Measurements from ENCODE around the gene DCTD. TPM values are rescaled to one million over a fixed set of nuclear protein-coding genes. Genes with fewer than 3 reads are reported as not detected.

The DCTD gene
- total and polyA plus RNA-seq, 8 donors = 3.5 to 90.6 (median 59.9) TPM

- no peaks in the 10 kb centered on the region for H3K36me3 ChIP-seq
- DNase-seq = no peak
- peak overlapping the region in 3 of 5 donors; percentile 14 to 90 (median 80) for H3K27ac ChIP-seq
- intact Hi-C loops (cut with DNase I; ENCODE audit: low total_unique reads) = no loop called here
- no peak for TF ChIP-seq POLR2A (IDR thresholded peaks at IDR 0.05)
- TF ChIP-seq POLR2AphosphoS5 (IDR thresholded peaks at IDR 0.05) = no peak
- TF ChIP-seq CTCF (IDR thresholded peaks at IDR 0.05) = no peak
- TF ChIP-seq EP300 (IDR thresholded peaks at IDR 0.05) = no peak
- no peaks in the 10 kb centered on the region for H3K27me3 ChIP-seq
- peaks cover 0 to 27% (median 13%) of the 10 kb centered on the region in 4 donors for H3K4me1 ChIP-seq
- no peaks in the 10 kb centered on the region for H3K9me3 ChIP-seq
- WGBS, 5 donors = 84 to 86% (median 85%) methylated on average over 10 of the region's 10 CpGs
- H3K4me3 ChIP-seq = no peak overlapping the region
Observed at GRCh38 chr4:182861346-182861745, 55.8 kb downstream of the DCTD start.

- no peak for DNase-seq
- Histone ChIP-seq H3K36me3 (no peaks in the 10 kb centered on the region), H3K27me3 (no peaks in the 10 kb centered on the region), H3K9me3 (no peaks in the 10 kb centered on the region), H3K4me1 (peaks cover 0 to 23% (median 10%) of the 10 kb centered on the region in 4 donors), H3K4me3 (no peak overlapping the region), H3K27ac (no peak overlapping the region)
- 90 to 98% (median 95%) methylated on average over 2 of the region's 2 CpGs for WGBS, 5 donors
- no peak for TF ChIP-seq POLR2A (IDR thresholded peaks at IDR 0.05)
- no peak for TF ChIP-seq POLR2AphosphoS5 (IDR thresholded peaks at IDR 0.05)
- no peak for TF ChIP-seq EP300 (IDR thresholded peaks at IDR 0.05)
- TF ChIP-seq CTCF (IDR thresholded peaks at IDR 0.05) = no peak
- intact Hi-C loops (cut with DNase I; ENCODE audit: low total_unique reads) = no loop called here
Observed at GRCh38 chr4:182859730-182860129, 57.5 kb downstream of the DCTD start.

DNA sequence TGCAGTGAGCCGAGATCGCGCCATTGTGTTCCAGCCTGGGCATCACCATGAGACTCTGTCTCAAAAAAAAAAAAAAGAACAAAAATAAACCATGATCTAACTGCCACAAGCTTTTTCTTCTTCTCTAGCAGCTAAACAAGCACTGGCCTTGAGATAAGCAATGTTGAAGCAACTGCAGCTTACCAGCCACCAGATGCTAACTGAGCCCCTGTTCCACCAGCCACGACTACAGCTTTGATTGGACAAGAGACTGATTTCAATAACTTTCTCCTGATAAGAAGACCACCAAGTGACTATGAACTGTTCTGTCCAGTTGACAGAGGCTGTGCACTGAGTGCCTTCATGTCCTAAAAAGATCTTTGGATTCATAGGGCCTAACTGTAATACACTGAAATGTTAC, 58.5 kb downstream of the DCTD start:
- intact Hi-C loops (cut with DNase I; ENCODE audit: low total_unique reads) = no loop called here
- peaks cover 0 to 20% (median 7%) of the 10 kb centered on the region in 4 donors for H3K4me1 ChIP-seq

GRCh38 chr4:182856862-182857261, 60.3 kb downstream of the DCTD start:
- H3K4me3 ChIP-seq = no peak overlapping the region
- peaks cover 0 to 14% (median 11%) of the 10 kb centered on the region in 4 donors for H3K9me3 ChIP-seq
- no peaks in the 10 kb centered on the region for H3K27me3 ChIP-seq
- no peaks in the 10 kb centered on the region for H3K36me3 ChIP-seq
- peaks cover 0 to 7% (median 0%) of the 10 kb centered on the region in 4 donors for H3K4me1 ChIP-seq
- intact Hi-C loops (cut with DNase I; ENCODE audit: low total_unique reads) = no loop called here
- no peak for DNase-seq
- H3K27ac ChIP-seq = no peak overlapping the region
- TF ChIP-seq EP300 (IDR thresholded peaks at IDR 0.05) (no peak), POLR2AphosphoS5 (IDR thresholded peaks at IDR 0.05) (no peak)
- WGBS, 5 donors = 95 to 98% (median 96%) methylated on average over 15 of the region's 15 CpGs

More for the DNA sequence above, 58.5 kb downstream of the DCTD start:
- no peak for DNase-seq
- WGBS, 5 donors = 71 to 87% (median 78%) methylated on average over 4 of the region's 4 CpGs
- Histone ChIP-seq H3K9me3 (peaks cover 0 to 5% (median 4%) of the 10 kb centered on the region in 4 donors), H3K27ac (no peak overlapping the region), H3K4me3 (no peak overlapping the region), H3K36me3 (no peaks in the 10 kb centered on the region), H3K27me3 (no peaks in the 10 kb centered on the region)
- no peak for TF ChIP-seq POLR2A (IDR thresholded peaks at IDR 0.05)

- Histone ChIP-seq H3K36me3 (no peaks in the 10 kb centered on the region), H3K27ac (no peak overlapping the region), H3K4me3 (no peak overlapping the region), H3K27me3 (no peaks in the 10 kb centered on the region), H3K9me3 (peaks cover 0 to 14% (median 11%) of the 10 kb centered on the region in 4 donors), H3K4me1 (no peaks in the 10 kb centered on the region)
- WGBS, 5 donors = 86 to 91% (median 87%) methylated on average over 13 of the region's 13 CpGs
- TF ChIP-seq POLR2AphosphoS5 (IDR thresholded peaks at IDR 0.05) = no peak
- no peak for DNase-seq
- intact Hi-C loops (cut with DNase I; ENCODE audit: low total_unique reads) = no loop called here
Observed at GRCh38 chr4:182855877-182856276, 61.3 kb downstream of the DCTD start.

GRCh38 chr4:182855312-182855711, 61.9 kb downstream of the DCTD start:
- intact Hi-C loops (cut with DNase I; ENCODE audit: low total_unique reads) = no loop called here

More at GRCh38 chr4:182855312-182855711, 61.9 kb downstream of the DCTD start:
- Histone ChIP-seq H3K36me3 (no peaks in the 10 kb centered on the region), H3K27ac (no peak overlapping the region), H3K4me3 (no peak overlapping the region), H3K9me3 (peaks cover 0 to 14% (median 11%) of the 10 kb centered on the region in 4 donors), H3K27me3 (no peaks in the 10 kb centered on the region), H3K4me1 (no peaks in the 10 kb centered on the region)
- TF ChIP-seq EP300 (IDR thresholded peaks at IDR 0.05) (no peak), POLR2AphosphoS5 (IDR thresholded peaks at IDR 0.05) (no peak), POLR2A (IDR thresholded peaks at IDR 0.05) (no peak), CTCF (IDR thresholded peaks at IDR 0.05) (no peak)
- DNase-seq = no peak
- WGBS, 5 donors = 80 to 88% (median 86%) methylated on average over 12 of the region's 12 CpGs

All from stomach (tissue), 9 donors.